Loucy (cell line): ENCODE measurements around the gene CBFB.

ENCODE experiments used
- H2AFZ ChIP-seq: fragments of 200-600 bp; sonication (generic); 2 replicates; pipeline ENCODE4 v1.6.0; 2016; ENCODE audit warnings: antibody characterized with exemption, mild to moderate bottlenecking, low read length, moderate library complexity
- H3F3A ChIP-seq: fragments of 200-600 bp; 2 replicates; pipeline ENCODE4 v1.6.0; 2016; ENCODE audit warnings: antibody characterized with exemption, low read depth, mild to moderate bottlenecking
- H3K27me3 ChIP-seq: fragments of 200-600 bp; sonication (generic); 2 replicates; pipeline ENCODE4 v1.6.1; 2014; ENCODE audit warnings: low read length, mild to moderate bottlenecking; ENCODE audit not compliant: insufficient read depth, poor library complexity, severe bottlenecking
- H3K36me3 ChIP-seq: fragments of 200-600 bp; sonication (generic); 2 replicates; pipeline ENCODE4 v1.6.1; 2016; ENCODE audit warnings: low read length; ENCODE audit not compliant: insufficient read depth
- H3K4me1 ChIP-seq: fragments of 200-600 bp; sonication (generic); 2 replicates; pipeline ENCODE4 v1.5.1; 2014; ENCODE audit warnings: low read length, mild to moderate bottlenecking; ENCODE audit not compliant: insufficient read depth, poor library complexity, severe bottlenecking
- H3K4me2 ChIP-seq: fragments of 200-600 bp; sonication (generic); 2 replicates; pipeline ENCODE4 v1.6.0; 2014; ENCODE audit warnings: antibody characterized with exemption, low read length, low read depth, mild to moderate bottlenecking; ENCODE audit not compliant: poor library complexity, severe bottlenecking
- H3K4me3 ChIP-seq: fragments of 200-600 bp; sonication (generic); 2 replicates; pipeline ENCODE4 v1.5.1; 2014; ENCODE audit warnings: low read length, mild to moderate bottlenecking, mixed read lengths; ENCODE audit not compliant: poor library complexity, severe bottlenecking
- H3K79me2 ChIP-seq: fragments of 200-600 bp; sonication (generic); 2 replicates; pipeline ENCODE4 v1.6.1; 2014; ENCODE audit warnings: low read length; ENCODE audit not compliant: insufficient read depth
- H3K9ac ChIP-seq: fragments of 200-600 bp; sonication (generic); 2 replicates; pipeline ENCODE4 v1.6.0; 2014; ENCODE audit warnings: mild to moderate bottlenecking, low read depth, low read length, moderate library complexity; ENCODE audit not compliant: poor library complexity, severe bottlenecking
- H3K9me2 ChIP-seq: fragments of 200-600 bp; sonication (generic); replicated peaks from 2 replicates; pipeline ENCODE4 v1.6.1; 2016; ENCODE audit warnings: low read depth, low read length, mixed read lengths
- H3K9me3 ChIP-seq: fragments of 200-600 bp; sonication (generic); 2 replicates; pipeline ENCODE4 v1.6.1; 2014; ENCODE audit warnings: mild to moderate bottlenecking, antibody characterized with exemption, low read length, low read depth; ENCODE audit not compliant: insufficient read depth
- H4K20me1 ChIP-seq: fragments of 200-600 bp; sonication (generic); 2 replicates; pipeline ENCODE4 v1.6.0; 2014; ENCODE audit warnings: antibody characterized with exemption, low read length, mild to moderate bottlenecking; ENCODE audit not compliant: insufficient read depth, poor library complexity, severe bottlenecking
- EZH2phosphoT487 ChIP-seq: fragments of 200-600 bp; IDR thresholded peaks from 2 replicates; pipeline ENCODE4 v1.6.1; 2018; ENCODE audit warnings: antibody characterized with exemption, mild to moderate bottlenecking, moderate library complexity, borderline replicate concordance
- TF ChIP-seq, protein P1 (sequence below): fragments of 200-600 bp; sonication (generic); conservative IDR thresholded peaks from 2 replicates; pipeline ENCODE4 v1.5.1; 2014; ENCODE audit warnings: mild to moderate bottlenecking, antibody characterized with exemption, low read length

CBFB gene

DNA sequence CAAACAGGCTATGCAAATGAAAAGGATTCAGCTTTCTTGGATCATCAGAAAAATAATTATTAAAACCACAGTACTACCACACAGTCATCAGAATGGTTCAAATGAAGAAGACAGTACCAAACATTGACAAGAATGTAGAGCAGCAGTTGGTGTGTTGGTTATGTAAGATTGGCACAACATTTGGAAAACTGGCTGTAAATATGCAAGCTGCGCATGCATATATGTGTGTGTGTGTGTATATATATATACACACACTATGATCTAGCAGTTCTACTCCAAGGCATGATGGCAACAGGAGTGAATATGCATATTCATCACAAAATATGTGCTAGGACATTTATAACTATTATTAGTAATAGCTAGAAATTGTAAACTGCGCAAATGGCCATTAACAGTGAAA lies 46.4 kb downstream of the CBFB start:
- Histone ChIP-seq H3K4me3 (no peak overlapping the region), H3K9me3 (no peaks in the 10 kb centered on the region), H3K27me3 (no peaks in the 10 kb centered on the region), H3F3A (no peaks in the 10 kb centered on the region; the same call in 1 of the 2 replicates), H3K9me2 (no peaks in the 10 kb centered on the region), H3K36me3 (peaks cover 77% of the 10 kb centered on the region; the same call in 1 of the 2 replicates), H3K4me1 (no peaks in the 10 kb centered on the region), H2AFZ (no peak overlapping the region), H3K9ac (no peak overlapping the region), H4K20me1 (no peaks in the 10 kb centered on the region), H3K4me2 (no peak overlapping the region), H3K79me2 (peaks cover 14% of the 10 kb centered on the region; the same call in 1 of the 2 replicates)
- TF ChIP-seq, protein P1, sequence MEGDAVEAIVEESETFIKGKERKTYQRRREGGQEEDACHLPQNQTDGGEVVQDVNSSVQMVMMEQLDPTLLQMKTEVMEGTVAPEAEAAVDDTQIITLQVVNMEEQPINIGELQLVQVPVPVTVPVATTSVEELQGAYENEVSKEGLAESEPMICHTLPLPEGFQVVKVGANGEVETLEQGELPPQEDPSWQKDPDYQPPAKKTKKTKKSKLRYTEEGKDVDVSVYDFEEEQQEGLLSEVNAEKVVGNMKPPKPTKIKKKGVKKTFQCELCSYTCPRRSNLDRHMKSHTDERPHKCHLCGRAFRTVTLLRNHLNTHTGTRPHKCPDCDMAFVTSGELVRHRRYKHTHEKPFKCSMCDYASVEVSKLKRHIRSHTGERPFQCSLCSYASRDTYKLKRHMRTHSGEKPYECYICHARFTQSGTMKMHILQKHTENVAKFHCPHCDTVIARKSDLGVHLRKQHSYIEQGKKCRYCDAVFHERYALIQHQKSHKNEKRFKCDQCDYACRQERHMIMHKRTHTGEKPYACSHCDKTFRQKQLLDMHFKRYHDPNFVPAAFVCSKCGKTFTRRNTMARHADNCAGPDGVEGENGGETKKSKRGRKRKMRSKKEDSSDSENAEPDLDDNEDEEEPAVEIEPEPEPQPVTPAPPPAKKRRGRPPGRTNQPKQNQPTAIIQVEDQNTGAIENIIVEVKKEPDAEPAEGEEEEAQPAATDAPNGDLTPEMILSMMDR = no peak
- TF ChIP-seq EZH2phosphoT487 = no peak

DNA sequence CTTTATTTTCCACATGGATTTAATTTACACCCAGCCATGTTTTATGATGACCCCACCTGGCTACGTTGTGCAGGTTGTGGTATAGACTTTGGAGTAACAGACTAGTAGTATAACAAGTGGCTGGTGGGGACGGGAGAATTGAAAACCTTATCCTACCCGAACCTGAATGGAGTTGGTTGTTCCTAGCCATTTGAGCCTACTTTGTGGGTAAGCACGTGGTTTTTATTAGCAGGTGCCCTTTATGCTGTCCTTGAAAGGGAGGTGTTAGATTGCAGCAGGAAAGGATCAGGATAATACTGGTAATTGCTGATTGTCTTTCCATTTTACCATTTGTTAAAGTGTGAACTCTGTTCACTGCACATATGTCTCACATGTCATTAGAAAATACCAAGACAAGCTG lies 48.9 kb downstream of the CBFB start:
- no peaks in the 10 kb centered on the region for H3K9me3 ChIP-seq
- H3K36me3 ChIP-seq = peaks cover 58% of the 10 kb centered on the region; the same call in 1 of the 2 replicates
- H3K4me3 ChIP-seq = no peak overlapping the region
- no peaks in the 10 kb centered on the region for H3K9me2 ChIP-seq
- H3K4me2 ChIP-seq = no peak overlapping the region
- no peaks in the 10 kb centered on the region for H4K20me1 ChIP-seq
- H2AFZ ChIP-seq = no peak overlapping the region
- H3K4me1 ChIP-seq = no peaks in the 10 kb centered on the region
- H3K79me2 ChIP-seq = peaks cover 9% of the 10 kb centered on the region; the same call in 1 of the 2 replicates
- H3F3A ChIP-seq = no peaks in the 10 kb centered on the region; the same call in 1 of the 2 replicates
- H3K27me3 ChIP-seq = no peaks in the 10 kb centered on the region
- H3K9ac ChIP-seq = no peak overlapping the region
- no peak for TF ChIP-seq EZH2phosphoT487
- TF ChIP-seq, protein P1 = no peak

DNA sequence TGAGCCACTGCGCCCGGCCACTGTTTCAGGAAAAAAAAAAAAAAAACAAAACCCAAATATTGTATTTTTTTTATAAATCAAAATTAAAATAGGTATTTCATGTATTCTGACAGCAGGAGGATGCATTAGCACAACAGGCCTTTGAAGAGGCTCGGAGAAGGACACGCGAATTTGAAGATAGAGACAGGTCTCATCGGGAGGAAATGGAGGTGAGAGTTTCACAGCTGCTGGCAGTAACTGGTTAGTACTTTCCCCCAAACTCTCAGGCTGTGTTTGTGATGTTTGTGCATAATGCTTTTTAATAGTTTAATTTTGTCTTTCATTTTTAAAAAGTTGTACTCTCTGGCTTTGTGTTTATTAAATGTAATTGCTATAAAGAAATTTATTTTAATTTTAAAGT lies 53.2 kb downstream of the CBFB start:
- no peak overlapping the region for H3K9ac ChIP-seq
- no peaks in the 10 kb centered on the region for H3K4me1 ChIP-seq
- H3K36me3 ChIP-seq = peaks cover 56% of the 10 kb centered on the region; the same call in 1 of the 2 replicates
- H3K4me3 ChIP-seq = no peak overlapping the region
- H3K9me2 ChIP-seq = no peaks in the 10 kb centered on the region
- H3K4me2 ChIP-seq = no peak overlapping the region
- no peaks in the 10 kb centered on the region for H3K9me3 ChIP-seq
- no peaks in the 10 kb centered on the region for H3K27me3 ChIP-seq
- TF ChIP-seq, protein P1 = no peak
- no peak for TF ChIP-seq EZH2phosphoT487
- no peak overlapping the region for H2AFZ ChIP-seq
- peaks cover 9% of the 10 kb centered on the region; the same call in 1 of the 2 replicates for H3K79me2 ChIP-seq
- H4K20me1 ChIP-seq = no peaks in the 10 kb centered on the region
- no peaks in the 10 kb centered on the region for H3F3A ChIP-seq
